GM19023 (cell line): ENCODE results near the gene GALNT15.

Experiments
- ATAC-seq: cut with Tn5 transposase; IDR thresholded peaks from one replicate; pipeline ENCODE4 v1.9.1; 2021; ENCODE audit warnings: mild to moderate bottlenecking, moderate library complexity; ENCODE audit not compliant: unreplicated experiment

The GALNT15 gene

GRCh38 chr3:16279010-16279801 is 104.7 kb downstream of the GALNT15 start:
- ATAC-seq = no peak

GRCh38 chr3:16280671-16281070 is 106.2 kb downstream of the GALNT15 start:
- ATAC-seq = no peak
